HEK293T (cell line): ENCODE measurements around the gene ZNF527.

Experiments used
- CTCF ChIA-PET: fragments of 350-600 bp; formaldehyde crosslinking; extraction: SDS; loops from one replicate; lab custom pipeline; 2021; ENCODE audit warnings: antibody characterized with exemption, inconsistent platforms; lab: Yijun Ruan, JAX
- POLR2A ChIA-PET: fragments of 350-600 bp; formaldehyde crosslinking; extraction: SDS; loops from one replicate; lab custom pipeline; 2020; ENCODE audit warnings: antibody characterized with exemption, inconsistent platforms; lab: Yijun Ruan, JAX
- DNase-seq: peaks from one replicate; pipeline ENCODE4 v3.0.0; 2012; ENCODE audit warnings: mixed read lengths; ENCODE audit errors: extremely low spot score
- ARNT ChIP-seq: fragments of 450-650 bp; IDR thresholded peaks from 2 replicates; pipeline ENCODE4 v1.6.1; 2017; ENCODE audit warnings: mild to moderate bottlenecking
- BHLHE40 ChIP-seq: fragments of 450-650 bp; IDR thresholded peaks from 2 replicates; pipeline ENCODE4 v1.6.1; 2016; ENCODE audit warnings: mild to moderate bottlenecking, moderate library complexity, borderline replicate concordance
- CTBP1 ChIP-seq: fragments of 450-650 bp; IDR thresholded peaks from 2 replicates; pipeline ENCODE4 v1.6.1; 2016; ENCODE audit warnings: borderline replicate concordance
- ELF4 ChIP-seq: fragments of 450-650 bp; IDR thresholded peaks from 2 replicates; pipeline ENCODE4 v1.6.1; 2017; ENCODE audit warnings: antibody characterized with exemption
- FOXA1 ChIP-seq: fragments of 450-650 bp; IDR thresholded peaks from 2 replicates; pipeline ENCODE4 v1.6.1; 2016; ENCODE audit warnings: mild to moderate bottlenecking
- FOXK2 ChIP-seq: fragments of 450-650 bp; IDR thresholded peaks from 2 replicates; pipeline ENCODE4 v1.6.1; 2016; ENCODE audit warnings: mild to moderate bottlenecking
- FOXM1 ChIP-seq: fragments of 450-650 bp; IDR thresholded peaks from 2 replicates; pipeline ENCODE4 v1.6.1; 2017; ENCODE audit warnings: mild to moderate bottlenecking, borderline replicate concordance
- HDGF ChIP-seq: fragments of 450-650 bp; IDR thresholded peaks from 2 replicates; pipeline ENCODE4 v1.6.1; 2017; ENCODE audit warnings: antibody characterized with exemption, borderline replicate concordance
- L3MBTL2 ChIP-seq: fragments of 450-650 bp; conservative IDR thresholded peaks from 2 replicates; pipeline ENCODE4 v1.6.1; 2016; ENCODE audit warnings: mild to moderate bottlenecking
- LEF1 ChIP-seq: fragments of 450-650 bp; IDR thresholded peaks from 2 replicates; pipeline ENCODE4 v1.6.1; 2017; ENCODE audit warnings: mild to moderate bottlenecking, borderline replicate concordance
- NFRKB ChIP-seq: fragments of 450-650 bp; IDR thresholded peaks from 2 replicates; pipeline ENCODE4 v1.6.1; 2016; ENCODE audit warnings: mild to moderate bottlenecking, moderate library complexity
- SP1 ChIP-seq: fragments of 450-650 bp; IDR thresholded peaks from 2 replicates; pipeline ENCODE4 v1.6.1; 2017
- SUZ12 ChIP-seq: fragments of 450-650 bp; IDR thresholded peaks from 2 replicates; pipeline ENCODE4 v1.6.1; 2016; ENCODE audit warnings: mild to moderate bottlenecking
- TARDBP ChIP-seq: fragments of 450-650 bp; IDR thresholded peaks from 2 replicates; pipeline ENCODE4 v1.6.1; 2016
- ZNF384 ChIP-seq: fragments of 450-650 bp; IDR thresholded peaks from 2 replicates; pipeline ENCODE4 v1.6.1; 2016
- TF ChIP-seq, protein P1 (sequence below): fragments of 450-650 bp; IDR thresholded peaks from 2 replicates; pipeline ENCODE4 v1.6.1; 2016

The ZNF527 gene

DNA sequence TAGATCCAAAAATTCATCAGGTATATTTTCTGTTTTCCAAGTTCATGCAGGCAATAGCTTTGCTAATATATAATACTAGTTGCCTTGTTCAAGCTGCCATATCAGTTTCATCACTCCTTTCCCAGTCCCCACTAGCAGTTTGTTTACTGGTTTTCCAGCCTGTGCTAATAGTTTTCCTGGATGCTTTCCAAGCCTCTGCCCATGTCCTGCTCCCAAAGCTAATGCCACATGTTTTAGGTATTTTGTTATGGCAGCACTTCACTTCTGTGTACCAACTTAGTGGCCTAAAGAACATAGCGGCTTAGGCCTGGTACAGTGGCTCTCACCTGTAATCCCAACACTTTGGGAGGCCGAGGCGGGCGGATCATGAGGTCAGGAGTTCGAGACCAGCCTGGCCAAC lies 28.1 kb upstream of the ZNF527 start:
- POLR2A ChIA-PET = interaction anchor here (1.6 kb wide), 1 partner anchor 25 kb away, joined by 3 read pairs; no protein-coding TSS in a partner anchor
- CTCF ChIA-PET = no interaction called here

DNA sequence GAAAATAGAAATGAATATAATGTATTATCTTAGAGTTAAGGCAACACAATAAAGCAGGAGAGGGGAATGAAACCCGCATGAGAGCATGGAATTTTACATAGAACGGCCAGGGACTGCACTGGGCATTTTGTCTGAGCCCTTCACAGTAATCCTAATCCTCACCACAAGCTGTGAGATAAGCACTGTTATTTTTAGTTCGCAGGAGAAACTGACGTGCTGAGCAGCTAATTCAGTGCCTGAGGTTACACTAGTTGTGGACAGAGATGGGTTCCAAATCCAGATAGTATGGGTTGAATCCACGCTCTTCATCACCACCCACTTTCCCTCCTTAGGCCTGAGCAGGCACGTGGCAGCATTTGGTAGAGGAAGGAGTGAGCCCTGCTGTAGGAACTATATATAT lies 24.8 kb upstream of the ZNF527 start:
- POLR2A ChIA-PET = no interaction called here
- CTCF ChIA-PET = no interaction called here
- TF ChIP-seq L3MBTL2 (no peak), CTBP1 (no peak), HDGF (no peak), ZNF384 (no peak), NFRKB (no peak), LEF1 (no peak), ARNT (no peak)
- TF ChIP-seq, protein P1, sequence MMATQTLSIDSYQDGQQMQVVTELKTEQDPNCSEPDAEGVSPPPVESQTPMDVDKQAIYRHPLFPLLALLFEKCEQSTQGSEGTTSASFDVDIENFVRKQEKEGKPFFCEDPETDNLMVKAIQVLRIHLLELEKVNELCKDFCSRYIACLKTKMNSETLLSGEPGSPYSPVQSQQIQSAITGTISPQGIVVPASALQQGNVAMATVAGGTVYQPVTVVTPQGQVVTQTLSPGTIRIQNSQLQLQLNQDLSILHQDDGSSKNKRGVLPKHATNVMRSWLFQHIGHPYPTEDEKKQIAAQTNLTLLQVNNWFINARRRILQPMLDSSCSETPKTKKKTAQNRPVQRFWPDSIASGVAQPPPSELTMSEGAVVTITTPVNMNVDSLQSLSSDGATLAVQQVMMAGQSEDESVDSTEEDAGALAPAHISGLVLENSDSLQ = no peak
- DNase-seq = no peak

More for the DNA sequence above, 28.1 kb upstream of the ZNF527 start:
- TF ChIP-seq ARNT (no peak), L3MBTL2 (no peak), FOXM1 (no peak), ZNF384 (no peak)
- DNase-seq = no peak

DNA sequence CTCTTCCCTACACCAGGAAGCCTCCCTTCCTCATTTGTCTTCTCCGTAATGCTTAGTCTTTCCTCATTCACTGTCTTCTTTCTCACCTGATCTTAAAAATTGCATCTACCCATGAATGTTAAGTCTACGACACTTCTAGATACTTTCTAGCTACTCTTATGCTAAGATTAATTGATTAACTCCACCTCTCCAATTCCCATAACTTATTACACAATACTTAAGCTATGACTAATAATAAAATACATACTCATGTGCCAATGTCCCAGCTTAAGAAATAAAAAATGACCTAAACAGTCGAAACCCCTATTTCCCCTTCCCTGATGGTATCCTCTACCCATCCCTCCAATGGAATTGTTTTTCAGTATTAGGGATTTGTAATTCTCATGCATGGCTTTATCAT lies 22.8 kb upstream of the ZNF527 start:
- ChIA-PET CTCF (no interaction called here), POLR2A (no interaction called here)
- DNase-seq = no peak
- TF ChIP-seq CTBP1 = no peak
- TF ChIP-seq TARDBP = no peak
- no peak for TF ChIP-seq ARNT
- TF ChIP-seq HDGF = no peak
- TF ChIP-seq, protein P1 = no peak
- no peak for TF ChIP-seq BHLHE40
- no peak for TF ChIP-seq LEF1
- TF ChIP-seq L3MBTL2 = no peak
- TF ChIP-seq FOXA1 = no peak
- no peak for TF ChIP-seq NFRKB
- TF ChIP-seq ELF4 = no peak
- no peak for TF ChIP-seq SP1
- no peak for TF ChIP-seq SUZ12

DNA sequence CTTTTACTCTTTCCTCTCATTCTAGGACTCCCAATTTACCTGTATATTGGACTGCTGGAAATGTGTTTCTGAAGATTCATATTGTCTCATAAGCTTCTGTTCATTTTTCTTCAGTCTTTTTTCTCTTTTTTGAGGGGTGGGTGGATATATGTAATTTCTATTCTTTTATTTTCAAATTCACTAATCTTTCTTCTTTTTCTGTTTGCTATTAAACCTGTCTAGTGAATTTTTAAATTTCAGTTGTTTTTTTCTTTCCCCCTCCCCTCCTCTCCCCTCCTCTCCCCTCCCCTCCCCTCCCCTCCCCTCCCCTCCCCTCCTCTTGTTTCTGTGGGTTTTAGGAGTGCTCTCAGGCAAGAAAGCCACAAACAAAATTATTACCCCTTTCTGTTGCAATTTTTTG lies 16.9 kb upstream of the ZNF527 start:
- ChIA-PET CTCF (no interaction called here), POLR2A (no interaction called here)
- TF ChIP-seq ZNF384 (no peak), LEF1 (no peak), SUZ12 (no peak), HDGF (no peak), SP1 (no peak)
- no peak for DNase-seq

DNA sequence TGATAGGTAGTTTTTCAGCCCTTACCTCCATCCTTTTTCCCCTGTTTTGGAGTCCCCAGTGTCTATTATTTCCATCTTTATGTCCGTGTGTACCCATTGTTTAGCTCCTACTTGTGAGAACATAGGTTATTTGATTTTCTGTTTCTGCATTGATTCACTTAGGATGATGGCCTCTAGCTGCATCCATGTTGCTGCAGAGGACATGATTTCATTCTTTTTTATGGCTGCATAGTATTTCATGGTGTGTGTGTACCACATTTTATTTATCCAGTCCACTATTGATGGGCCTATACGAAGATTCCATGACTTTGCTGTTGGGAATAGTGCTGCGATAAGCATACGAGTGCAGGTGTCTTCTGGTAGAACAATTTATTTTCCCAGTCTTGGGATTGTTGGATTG lies 15.0 kb upstream of the ZNF527 start:
- no peak for DNase-seq
- POLR2A ChIA-PET = no interaction called here
- CTCF ChIA-PET = no interaction called here
- TF ChIP-seq NFRKB (no peak), FOXM1 (no peak), CTBP1 (no peak), SUZ12 (no peak), ZNF384 (no peak), FOXA1 (no peak), BHLHE40 (no peak), FOXK2 (no peak), ARNT (no peak), TARDBP (no peak), SP1 (no peak), ELF4 (no peak)

DNA sequence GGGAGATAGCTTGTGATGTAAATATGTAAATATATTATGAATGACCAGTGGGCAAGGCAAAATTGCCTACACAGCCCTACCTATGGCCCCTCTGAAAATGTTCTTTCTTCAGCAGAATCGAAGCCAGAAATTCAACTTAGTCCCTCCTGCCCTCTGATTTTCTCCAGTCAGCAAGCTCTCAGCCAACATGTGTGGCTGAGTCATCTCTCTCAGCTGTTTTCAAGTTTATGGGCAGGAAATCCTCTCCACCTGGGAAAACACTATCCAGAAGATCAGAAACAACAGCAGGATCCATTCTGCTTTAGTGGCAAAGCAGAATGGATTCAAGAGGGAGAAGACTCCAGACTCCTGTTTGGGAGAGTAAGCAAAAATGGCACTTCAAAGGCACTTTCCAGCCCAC lies 8.9 kb upstream of the ZNF527 start:
- DNase-seq = no peak
- POLR2A ChIA-PET = interaction anchor here (1.4 kb wide), 1 partner anchor 9 kb away, joined by 5 read pairs; the partner anchor contains the start of gene ZNF527
- TF ChIP-seq ARNT = no peak
- TF ChIP-seq FOXM1 = no peak
- no peak for TF ChIP-seq FOXK2
- TF ChIP-seq TARDBP = no peak
- no peak for TF ChIP-seq NFRKB
- no peak for TF ChIP-seq FOXA1
- no peak for TF ChIP-seq HDGF
- no peak for TF ChIP-seq ELF4
- TF ChIP-seq, protein P1 = no peak
- TF ChIP-seq ZNF384 = no peak
- no peak for TF ChIP-seq SUZ12
- no peak for TF ChIP-seq SP1
- TF ChIP-seq CTBP1 = no peak
- CTCF ChIA-PET = no interaction called here

DNA sequence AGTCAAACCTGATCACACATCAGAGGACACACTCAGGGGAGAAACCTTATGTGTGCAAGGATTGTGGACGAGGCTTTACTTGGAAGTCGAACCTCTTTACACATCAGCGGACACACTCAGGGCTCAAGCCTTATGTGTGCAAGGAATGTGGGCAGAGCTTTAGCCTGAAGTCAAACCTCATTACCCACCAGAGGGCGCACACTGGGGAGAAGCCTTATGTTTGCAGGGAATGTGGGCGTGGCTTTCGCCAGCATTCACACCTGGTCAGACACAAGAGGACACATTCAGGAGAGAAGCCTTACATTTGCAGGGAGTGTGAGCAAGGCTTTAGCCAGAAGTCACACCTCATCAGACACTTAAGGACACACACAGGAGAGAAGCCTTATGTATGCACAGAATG lies 8.2 kb upstream of the ZNF527 start:
- POLR2A ChIA-PET = interaction anchor here (1.4 kb wide), 1 partner anchor 8 kb away, joined by 5 read pairs; the partner anchor contains the start of gene ZNF527
- CTCF ChIA-PET = no interaction called here
- TF ChIP-seq SP1 (no peak), TARDBP (no peak), ELF4 (no peak), L3MBTL2 (no peak)
- no peak for DNase-seq

DNA sequence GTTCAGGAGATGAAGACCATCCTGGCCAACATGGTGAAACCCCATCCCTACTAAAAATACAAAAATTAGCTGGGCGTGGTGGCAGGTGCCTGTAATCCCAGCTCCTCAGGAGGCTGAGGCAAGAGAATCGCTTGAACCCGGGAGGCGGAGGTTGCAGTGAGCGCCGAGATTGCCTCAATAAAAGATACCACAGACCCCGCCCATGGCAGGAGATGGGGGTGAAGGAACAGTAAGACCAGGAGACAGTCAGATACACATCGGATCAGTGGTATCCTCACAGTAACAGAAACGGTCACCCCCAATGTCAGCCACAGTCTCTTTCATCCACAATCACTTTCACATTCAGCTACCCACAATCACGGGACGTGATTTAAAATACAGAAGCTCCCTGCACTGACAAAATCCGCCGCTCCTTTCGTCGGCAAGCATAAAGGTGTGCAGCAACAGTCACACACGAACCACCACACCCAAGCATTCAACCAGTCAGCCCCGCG lies 466 bp upstream of the ZNF527 start:
- ChIA-PET POLR2A (interaction anchor here (0.8 to 2.4 kb wide), 18 partner anchors 8 to 539 kb away, joined by 3 to 10 read pairs (median 5); partner anchors contain the start of genes SIPA1L3, WDR87, ZNF345 and ZNF383), CTCF (interaction anchor here (0.6 kb wide), 1 partner anchor 98 kb away, joined by 3 read pairs; no protein-coding TSS in a partner anchor)
- DNase-seq = peak; percentile 6
